ENCODE measurements around the gene LHX8. TPM values are rescaled to one million over a fixed set of nuclear protein-coding genes. Genes with fewer than 3 reads are reported as not detected.

Gene LHX8
- total RNA-seq, 1 donor from 2014 or later = not detected

- no peaks in the 10 kb centered on the region for H3K9me3 ChIP-seq (ENCODE audit: control insufficient read depth in 3 of 3, low read length in 3 of 3)
- H3K4me3 ChIP-seq (ENCODE audit: low read length in 3 of 3) = no peak overlapping the region
- peaks cover 0 to 3% (median 0%) of the 10 kb centered on the region in 3 donors for H3K4me1 ChIP-seq (ENCODE audit: control insufficient read depth in 3 of 3, insufficient read depth in 3 of 3, low read length in 3 of 3)
- no peak overlapping the region for H3K27ac ChIP-seq (ENCODE audit: low read depth, low read length)
- no peak overlapping the region for H3K9ac ChIP-seq (ENCODE audit: low read depth in 1 of 3, low read length in 3 of 3)
- no peaks in the 10 kb centered on the region for H3K36me3 ChIP-seq (ENCODE audit: control insufficient read depth in 3 of 3, insufficient read depth in 3 of 3, low read length in 3 of 3)
- peaks cover 49 to 59% (median 51%) of the 10 kb centered on the region in 3 donors for H3K27me3 ChIP-seq (ENCODE audit: control insufficient read depth in 3 of 3, insufficient read depth in 3 of 3, low read length in 3 of 3)
Observed at GRCh38 chr1:75124510-75124909, 9.7 kb upstream of the LHX8 start.

- Histone ChIP-seq H3K27ac (ENCODE audit: low read depth, low read length) (no peak overlapping the region), H3K9me3 (ENCODE audit: control insufficient read depth in 3 of 3, low read length in 3 of 3) (no peaks in the 10 kb centered on the region), H3K36me3 (ENCODE audit: control insufficient read depth in 3 of 3, insufficient read depth in 3 of 3, low read length in 3 of 3) (no peaks in the 10 kb centered on the region), H3K4me3 (ENCODE audit: low read length in 3 of 3) (peak overlapping the region in 1 of 3 donors; percentile 22), H3K27me3 (ENCODE audit: control insufficient read depth in 3 of 3, insufficient read depth in 3 of 3, low read length in 3 of 3) (peaks cover 56 to 67% (median 58%) of the 10 kb centered on the region in 3 donors), H3K9ac (ENCODE audit: low read depth in 1 of 3, low read length in 3 of 3) (no peak overlapping the region), H3K4me1 (ENCODE audit: control insufficient read depth in 3 of 3, insufficient read depth in 3 of 3, low read length in 3 of 3) (peaks cover 0 to 3% (median 0%) of the 10 kb centered on the region in 3 donors)
Observed at GRCh38 chr1:75125161-75125726, 8.9 kb upstream of the LHX8 start.

GRCh38 chr1:75126611-75127101, 7.5 kb upstream of the LHX8 start:
- Histone ChIP-seq H3K27ac (ENCODE audit: low read depth, low read length) (no peak overlapping the region), H3K27me3 (ENCODE audit: control insufficient read depth in 3 of 3, insufficient read depth in 3 of 3, low read length in 3 of 3) (peaks cover 70 to 73% (median 72%) of the 10 kb centered on the region in 3 donors)

DNA sequence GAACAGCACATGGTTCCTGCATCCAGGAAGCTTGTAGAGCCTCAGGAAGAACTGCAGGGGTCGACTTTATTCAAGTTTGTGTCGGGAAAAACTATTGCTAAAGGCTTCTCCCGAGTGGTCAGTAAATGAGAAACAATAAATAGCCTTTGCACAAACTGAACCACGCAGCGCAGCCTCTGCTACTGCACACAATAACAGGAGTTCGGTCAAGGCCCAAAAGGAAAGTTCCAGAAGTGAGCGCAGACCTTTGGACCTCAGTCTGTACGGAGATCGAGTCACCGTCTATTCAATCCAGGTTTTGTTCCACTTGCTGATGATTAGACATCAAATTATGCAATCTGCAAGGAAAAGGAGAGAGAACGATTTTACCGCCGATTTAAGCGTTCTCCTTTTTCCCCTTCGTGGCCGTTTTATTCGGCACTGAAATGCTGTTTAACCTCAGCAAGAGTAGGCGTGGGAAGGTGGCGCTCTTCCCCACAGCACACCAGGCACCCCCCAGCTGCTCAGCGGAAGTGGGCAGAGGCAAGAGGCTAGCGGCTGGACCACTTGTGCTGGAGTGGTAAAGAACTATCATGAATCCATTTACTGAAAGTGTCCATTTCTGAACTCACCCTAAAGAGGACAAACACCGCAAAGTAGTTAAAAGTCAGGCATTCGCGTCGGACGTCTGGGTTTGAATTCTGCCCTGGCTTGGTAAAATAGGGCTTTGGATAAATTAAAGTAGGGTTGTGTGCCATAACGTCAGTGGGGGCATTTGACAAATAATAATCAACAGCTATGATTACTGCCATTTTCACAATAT, 6.1 kb upstream of the LHX8 start:
- Histone ChIP-seq H3K36me3 (ENCODE audit: control insufficient read depth in 3 of 3, insufficient read depth in 3 of 3, low read length in 3 of 3) (no peaks in the 10 kb centered on the region), H3K27me3 (ENCODE audit: control insufficient read depth in 3 of 3, insufficient read depth in 3 of 3, low read length in 3 of 3) (peaks cover 84 to 87% (median 87%) of the 10 kb centered on the region in 3 donors), H3K9me3 (ENCODE audit: control insufficient read depth in 3 of 3, low read length in 3 of 3) (no peaks in the 10 kb centered on the region), H3K27ac (ENCODE audit: low read depth, low read length) (no peak overlapping the region), H3K4me3 (ENCODE audit: low read length in 3 of 3) (no peak overlapping the region), H3K4me1 (ENCODE audit: control insufficient read depth in 3 of 3, insufficient read depth in 3 of 3, low read length in 3 of 3) (peaks cover 0 to 7% (median 0%) of the 10 kb centered on the region in 3 donors), H3K9ac (ENCODE audit: low read depth in 1 of 3, low read length in 3 of 3) (no peak overlapping the region)

More at GRCh38 chr1:75126611-75127101, 7.5 kb upstream of the LHX8 start:
- Histone ChIP-seq H3K4me3 (ENCODE audit: low read length in 3 of 3) (no peak overlapping the region), H3K9ac (ENCODE audit: low read depth in 1 of 3, low read length in 3 of 3) (no peak overlapping the region), H3K4me1 (ENCODE audit: control insufficient read depth in 3 of 3, insufficient read depth in 3 of 3, low read length in 3 of 3) (peaks cover 0 to 7% (median 0%) of the 10 kb centered on the region in 3 donors), H3K9me3 (ENCODE audit: control insufficient read depth in 3 of 3, low read length in 3 of 3) (no peaks in the 10 kb centered on the region), H3K36me3 (ENCODE audit: control insufficient read depth in 3 of 3, insufficient read depth in 3 of 3, low read length in 3 of 3) (no peaks in the 10 kb centered on the region)

GRCh38 chr1:75129660-75129982, 4.6 kb upstream of the LHX8 start:
- Histone ChIP-seq H3K27me3 (ENCODE audit: control insufficient read depth in 3 of 3, insufficient read depth in 3 of 3, low read length in 3 of 3) (peaks cover 94 to 97% (median 96%) of the 10 kb centered on the region in 3 donors), H3K27ac (ENCODE audit: low read depth, low read length) (no peak overlapping the region), H3K4me3 (ENCODE audit: low read length in 3 of 3) (no peak overlapping the region), H3K36me3 (ENCODE audit: control insufficient read depth in 3 of 3, insufficient read depth in 3 of 3, low read length in 3 of 3) (no peaks in the 10 kb centered on the region), H3K9me3 (ENCODE audit: control insufficient read depth in 3 of 3, low read length in 3 of 3) (no peaks in the 10 kb centered on the region), H3K9ac (ENCODE audit: low read depth in 1 of 3, low read length in 3 of 3) (no peak overlapping the region), H3K4me1 (ENCODE audit: control insufficient read depth in 3 of 3, insufficient read depth in 3 of 3, low read length in 3 of 3) (peaks cover under 1 to 7% (median 3%) of the 10 kb centered on the region in 3 donors)

DNA sequence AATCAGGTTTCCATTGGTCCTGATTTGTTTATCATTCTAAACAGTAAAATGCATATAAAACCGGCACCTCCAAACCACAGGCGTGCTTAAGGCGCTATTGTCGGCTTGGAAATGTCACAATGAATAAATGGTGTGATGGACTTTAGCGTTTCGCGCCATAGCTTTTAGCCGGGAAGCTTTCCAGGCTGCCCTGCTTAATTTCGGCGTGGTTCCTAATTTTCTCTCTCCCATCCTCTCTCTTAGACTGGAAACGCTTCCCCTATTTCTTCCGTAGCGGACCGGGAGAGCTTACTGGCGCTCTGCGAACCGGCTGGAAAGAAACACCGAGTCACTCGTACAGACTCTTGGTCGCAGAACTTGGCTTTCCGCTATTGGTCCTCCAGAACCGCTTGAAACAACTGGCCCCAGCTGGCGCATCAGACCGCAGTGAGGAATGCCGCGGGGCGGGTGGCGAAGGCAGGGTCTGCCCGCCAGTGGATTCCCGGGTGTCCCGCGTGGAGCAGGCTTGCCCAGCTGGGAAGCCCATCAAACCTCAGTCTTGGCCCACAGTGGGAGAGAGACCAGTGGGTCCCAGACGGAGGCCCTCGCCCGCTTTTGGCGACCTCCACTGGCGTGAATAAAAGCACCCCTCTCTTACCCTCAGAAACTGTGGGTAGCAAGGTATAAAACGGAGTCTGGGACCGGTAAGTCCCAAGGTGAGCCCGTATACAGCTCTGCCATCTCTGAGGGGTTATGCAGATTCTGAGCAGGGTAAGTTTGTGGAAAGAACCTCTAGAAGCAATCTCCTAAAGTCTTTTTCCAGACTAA, 4.0 kb upstream of the LHX8 start:
- H3K4me1 ChIP-seq (ENCODE audit: control insufficient read depth in 3 of 3, insufficient read depth in 3 of 3, low read length in 3 of 3) = peaks cover 6 to 10% (median 9%) of the 10 kb centered on the region in 3 donors
- H3K9ac ChIP-seq (ENCODE audit: low read depth in 1 of 3, low read length in 3 of 3) = no peak overlapping the region
- H3K36me3 ChIP-seq (ENCODE audit: control insufficient read depth in 3 of 3, insufficient read depth in 3 of 3, low read length in 3 of 3) = no peaks in the 10 kb centered on the region
- H3K4me3 ChIP-seq (ENCODE audit: low read length in 3 of 3) = no peak overlapping the region
- H3K27ac ChIP-seq (ENCODE audit: low read depth, low read length) = no peak overlapping the region
- no peaks in the 10 kb centered on the region for H3K9me3 ChIP-seq (ENCODE audit: control insufficient read depth in 3 of 3, low read length in 3 of 3)
- peaks cover 94 to 97% (median 96%) of the 10 kb centered on the region in 3 donors for H3K27me3 ChIP-seq (ENCODE audit: control insufficient read depth in 3 of 3, insufficient read depth in 3 of 3, low read length in 3 of 3)

DNA sequence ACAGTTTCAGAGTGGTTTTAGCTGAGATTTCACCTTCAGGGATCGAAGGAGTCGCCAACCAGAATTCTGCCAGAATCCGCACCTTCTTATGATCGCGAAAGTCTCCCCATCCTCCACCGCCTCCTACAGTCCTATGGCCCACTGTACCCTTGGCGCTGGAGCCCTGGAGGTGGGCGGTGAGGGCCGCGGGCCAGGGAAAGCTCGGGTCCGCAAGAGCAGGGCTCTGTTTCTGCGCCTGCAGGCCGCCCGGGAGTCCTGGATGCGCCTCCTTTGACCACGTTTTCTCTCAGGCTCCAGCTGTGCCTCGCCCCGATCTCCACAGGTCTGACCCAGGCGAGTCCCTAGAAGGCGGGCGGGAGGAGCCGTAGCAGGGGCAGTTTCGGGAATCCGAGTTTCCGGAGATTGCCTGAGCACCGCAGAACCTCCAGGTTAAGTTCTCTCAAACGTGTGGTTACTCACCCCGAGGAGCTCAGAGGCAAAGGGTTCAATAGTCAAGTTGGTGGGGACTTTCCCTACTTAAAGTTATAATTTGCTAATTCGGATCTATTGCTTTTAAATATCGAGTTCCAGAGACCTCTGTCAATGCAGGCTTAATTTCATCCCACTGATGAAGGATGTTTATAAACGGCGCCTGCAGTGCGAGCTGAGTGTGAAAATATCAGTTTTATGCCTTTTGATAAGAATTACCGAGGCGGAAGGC, 3.2 kb upstream of the LHX8 start:
- H3K36me3 ChIP-seq (ENCODE audit: control insufficient read depth in 3 of 3, insufficient read depth in 3 of 3, low read length in 3 of 3) = no peaks in the 10 kb centered on the region
- H3K9ac ChIP-seq (ENCODE audit: low read depth in 1 of 3, low read length in 3 of 3) = no peak overlapping the region
- H3K9me3 ChIP-seq (ENCODE audit: control insufficient read depth in 3 of 3, low read length in 3 of 3) = no peaks in the 10 kb centered on the region
- H3K27ac ChIP-seq (ENCODE audit: low read depth, low read length) = no peak overlapping the region
- H3K4me3 ChIP-seq (ENCODE audit: low read length in 3 of 3) = no peak overlapping the region
- peaks cover 9 to 15% (median 11%) of the 10 kb centered on the region in 3 donors for H3K4me1 ChIP-seq (ENCODE audit: control insufficient read depth in 3 of 3, insufficient read depth in 3 of 3, low read length in 3 of 3)
- H3K27me3 ChIP-seq (ENCODE audit: control insufficient read depth in 3 of 3, insufficient read depth in 3 of 3, low read length in 3 of 3) = peaks cover 94 to 97% (median 96%) of the 10 kb centered on the region in 3 donors

GRCh38 chr1:75131565-75132241, 2.5 kb upstream of the LHX8 start:
- H3K27me3 ChIP-seq (ENCODE audit: control insufficient read depth in 3 of 3, insufficient read depth in 3 of 3, low read length in 3 of 3) = peaks cover 97 to 100% (median 97%) of the 10 kb centered on the region in 3 donors
- no peak overlapping the region for H3K4me3 ChIP-seq (ENCODE audit: low read length in 3 of 3)
- H3K4me1 ChIP-seq (ENCODE audit: control insufficient read depth in 3 of 3, insufficient read depth in 3 of 3, low read length in 3 of 3) = peaks cover 9 to 15% (median 11%) of the 10 kb centered on the region in 3 donors
- no peak overlapping the region for H3K27ac ChIP-seq (ENCODE audit: low read depth, low read length)
- H3K36me3 ChIP-seq (ENCODE audit: control insufficient read depth in 3 of 3, insufficient read depth in 3 of 3, low read length in 3 of 3) = no peaks in the 10 kb centered on the region
- H3K9me3 ChIP-seq (ENCODE audit: control insufficient read depth in 3 of 3, low read length in 3 of 3) = no peaks in the 10 kb centered on the region
- H3K9ac ChIP-seq (ENCODE audit: low read depth in 1 of 3, low read length in 3 of 3) = no peak overlapping the region

DNA sequence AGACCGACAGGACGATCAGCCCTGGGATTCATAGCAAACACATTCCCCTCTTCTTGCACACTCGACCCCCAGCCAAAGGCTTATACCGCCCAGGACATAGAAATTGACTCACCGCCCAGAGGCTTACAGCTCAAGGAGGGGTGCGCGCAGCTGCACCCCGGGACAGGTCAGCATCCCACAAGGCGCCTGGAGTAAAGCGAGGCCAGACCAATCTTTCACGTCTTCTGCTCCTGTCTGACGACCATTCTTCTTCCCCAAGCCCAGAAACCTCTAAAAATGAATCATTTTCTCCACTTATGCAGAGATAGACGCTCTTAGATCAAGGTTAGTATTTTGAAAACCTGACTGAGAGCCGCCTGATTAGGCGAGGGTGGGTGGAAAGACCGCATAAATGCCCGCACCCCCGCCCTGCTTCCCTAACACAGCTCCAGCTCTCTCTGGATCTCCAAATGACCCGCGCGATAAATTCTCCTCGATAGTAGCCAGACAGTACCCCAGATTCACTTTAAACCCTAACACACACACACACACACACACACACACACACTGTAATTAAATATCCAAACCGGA, 1.9 kb upstream of the LHX8 start:
- Histone ChIP-seq H3K4me1 (ENCODE audit: control insufficient read depth in 3 of 3, insufficient read depth in 3 of 3, low read length in 3 of 3) (peaks cover 9 to 15% (median 11%) of the 10 kb centered on the region in 3 donors), H3K27ac (ENCODE audit: low read depth, low read length) (no peak overlapping the region), H3K4me3 (ENCODE audit: low read length in 3 of 3) (no peak overlapping the region), H3K9ac (ENCODE audit: low read depth in 1 of 3, low read length in 3 of 3) (no peak overlapping the region), H3K9me3 (ENCODE audit: control insufficient read depth in 3 of 3, low read length in 3 of 3) (no peaks in the 10 kb centered on the region), H3K27me3 (ENCODE audit: control insufficient read depth in 3 of 3, insufficient read depth in 3 of 3, low read length in 3 of 3) (peaks cover 95 to 99% (median 97%) of the 10 kb centered on the region in 3 donors), H3K36me3 (ENCODE audit: control insufficient read depth in 3 of 3, insufficient read depth in 3 of 3, low read length in 3 of 3) (no peaks in the 10 kb centered on the region)
